Transverse colon (tissue), 4 donors: ENCODE measurements around the gene SCEL.

Source experiments
- CTCF ChIP-seq, 5 experiments: fragments of 200-600 bp in 3 of 5; fragments of 450-650 bp in 2 of 5; sonication (generic) in 3 of 5; IDR thresholded peaks; 1 replicate in 2 of 5; 2 replicates in 3 of 5; pipeline ENCODE4 v1.5.1; 2016 to 2017; ENCODE audit warnings: antibody characterized with exemption in 5 of 5, inconsistent platforms in 3 of 5, mild to moderate bottlenecking in 2 of 5, moderate library complexity in 1 of 5
- EP300 ChIP-seq: sonication (generic); formaldehyde crosslinking; IDR thresholded peaks from one replicate; pipeline ENCODE4 v1.6.1; 2017; ENCODE audit warnings: antibody characterized with exemption, low read depth
- POLR2A ChIP-seq: fragments of 450-650 bp; IDR thresholded peaks from one replicate; pipeline ENCODE4 v1.6.1; 2016; ENCODE audit warnings: antibody characterized with exemption, mild to moderate bottlenecking, moderate library complexity
- POLR2AphosphoS5 ChIP-seq, 3 donors: sonication (generic); formaldehyde crosslinking; IDR thresholded peaks; one replicate each; pipeline ENCODE4 v1.6.1; 2016; ENCODE audit warnings: antibody characterized with exemption in 3 of 3

GRCh38 chr13:77492982-77493381 lies 42.5 kb upstream of the SCEL start:
- TF ChIP-seq CTCF (IDR thresholded peaks at IDR 0.05) (peak in 2 of 5 experiments; percentile 11 to 14), POLR2A (no peak), EP300 (no peak), POLR2AphosphoS5 (IDR thresholded peaks at IDR 0.05) (no peak)
